AG20443 (cell line): ENCODE data around the gene GTF3C5.
"Not testable (repeated sequence)": the region's sequence is repeated elsewhere in the genome, so short reads cannot be mapped to it uniquely, and the experiment has no call there.

Experiments
- DNase-seq: peaks from one replicate; pipeline ENCODE4 v3.0.0; 2012; ENCODE audit warnings: low spot score, mixed read lengths

The GTF3C5 gene

GRCh38 chr9:132996526-132996925 is 34.3 kb upstream of the GTF3C5 start:
- DNase-seq: no peak

GRCh38 chr9:132997591-132997990 is 33.2 kb upstream of the GTF3C5 start:
- peak; percentile 65 for DNase-seq

DNA sequence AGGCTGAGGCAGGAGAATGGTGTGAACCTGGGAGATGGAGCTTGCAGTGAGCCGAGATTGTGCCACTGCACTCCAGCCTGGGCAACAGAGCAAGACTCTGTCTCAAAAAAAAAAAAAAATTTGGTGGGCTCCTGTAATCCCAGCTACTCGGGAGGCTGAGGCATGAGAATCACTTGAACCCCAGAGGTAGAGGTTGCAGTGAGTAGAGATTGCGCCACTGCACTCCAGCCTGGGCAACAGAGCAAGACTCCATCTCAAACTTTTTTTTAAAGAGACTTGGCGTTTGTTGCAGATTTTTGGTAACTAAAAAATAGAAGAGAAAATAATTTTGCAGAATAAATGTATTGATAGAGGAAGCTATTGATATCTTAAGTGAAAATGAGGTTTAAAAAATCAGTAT is 32.6 kb upstream of the GTF3C5 start:
- not testable (repeated sequence) for DNase-seq

DNA sequence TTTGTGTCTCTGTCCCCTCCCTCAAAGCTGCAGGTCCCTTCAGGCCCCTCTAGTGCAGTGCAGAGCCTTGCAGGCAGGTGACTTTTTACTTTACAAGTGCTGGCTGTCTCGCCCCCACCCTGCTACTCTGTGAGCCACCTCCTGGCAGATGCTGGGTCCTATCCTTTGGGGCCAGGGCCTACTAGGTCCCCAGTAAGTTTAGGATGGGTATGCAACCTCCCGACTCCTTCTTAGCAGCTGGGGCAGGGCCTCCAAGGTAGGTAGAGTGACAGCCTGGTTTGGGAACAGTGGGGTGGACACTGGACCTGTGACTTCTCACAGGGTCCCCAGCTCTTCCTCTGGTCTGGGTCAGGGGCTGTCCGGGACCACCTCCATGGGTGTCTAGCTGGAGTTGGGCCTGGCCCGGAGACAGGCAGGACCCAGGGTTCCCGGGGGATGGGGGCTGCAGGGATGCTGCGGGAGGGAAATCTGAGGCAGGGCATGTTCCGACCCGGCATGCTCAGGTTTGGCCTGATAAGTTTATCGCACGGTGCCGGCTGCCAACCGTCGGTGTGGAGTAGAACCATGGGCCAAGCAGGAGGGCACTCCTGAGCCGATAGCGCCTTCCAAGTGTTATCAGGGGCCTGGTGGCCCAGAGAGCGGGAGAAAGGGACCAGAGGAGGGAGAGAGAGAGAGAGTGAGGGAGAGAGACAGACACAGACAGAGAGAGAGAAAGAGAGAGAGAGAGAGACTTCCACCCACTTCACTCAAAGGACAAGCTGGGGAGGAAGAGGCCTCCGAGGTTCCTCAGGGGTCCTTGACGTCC is 31.8 kb upstream of the GTF3C5 start:
- DNase-seq: no peak

DNA sequence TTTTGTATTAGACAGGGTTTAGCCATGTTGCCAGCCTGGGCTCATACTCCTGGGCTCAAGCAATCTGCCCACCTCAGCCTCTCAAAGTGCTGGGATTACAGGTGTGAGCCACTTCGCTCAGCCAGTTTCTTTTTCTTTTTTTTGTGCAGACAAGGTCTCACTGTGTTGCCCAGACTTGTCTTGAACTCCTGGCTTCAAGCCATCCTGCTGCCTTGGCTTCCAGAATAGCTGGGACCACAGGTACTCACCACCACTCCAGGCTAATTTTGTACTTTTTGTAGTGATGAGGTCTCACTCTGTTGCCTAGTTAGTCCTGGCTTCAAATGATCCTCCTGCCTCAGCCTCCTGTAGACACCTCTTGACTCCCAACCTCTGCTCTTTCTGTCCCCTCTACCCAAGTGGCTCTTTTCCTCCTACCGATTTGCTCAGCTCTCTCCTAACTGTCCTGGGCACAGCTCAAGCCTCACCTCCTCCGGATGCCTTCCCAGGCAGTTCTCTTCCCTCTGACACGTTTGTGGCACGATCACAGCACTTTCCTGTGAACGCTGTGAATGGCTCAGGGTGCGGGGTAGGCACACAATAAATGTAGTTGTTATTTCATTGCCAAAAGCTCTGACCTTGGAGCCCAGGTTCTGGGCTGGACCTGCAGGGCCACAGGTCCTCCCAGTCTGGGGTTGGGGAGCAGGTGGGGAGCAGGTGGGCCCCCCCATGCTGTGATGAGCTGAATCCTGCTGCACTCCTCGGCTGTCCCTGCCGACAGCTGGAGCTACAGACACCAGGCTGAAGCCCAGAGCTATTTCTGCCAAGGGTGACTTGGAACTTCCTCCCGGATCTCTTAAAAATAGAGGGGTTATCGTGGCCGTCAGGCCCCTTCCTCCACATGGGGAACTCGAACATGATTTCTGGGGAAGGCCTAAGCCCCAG is 28.4 kb upstream of the GTF3C5 start:
- DNase-seq: peak; percentile 6

DNA sequence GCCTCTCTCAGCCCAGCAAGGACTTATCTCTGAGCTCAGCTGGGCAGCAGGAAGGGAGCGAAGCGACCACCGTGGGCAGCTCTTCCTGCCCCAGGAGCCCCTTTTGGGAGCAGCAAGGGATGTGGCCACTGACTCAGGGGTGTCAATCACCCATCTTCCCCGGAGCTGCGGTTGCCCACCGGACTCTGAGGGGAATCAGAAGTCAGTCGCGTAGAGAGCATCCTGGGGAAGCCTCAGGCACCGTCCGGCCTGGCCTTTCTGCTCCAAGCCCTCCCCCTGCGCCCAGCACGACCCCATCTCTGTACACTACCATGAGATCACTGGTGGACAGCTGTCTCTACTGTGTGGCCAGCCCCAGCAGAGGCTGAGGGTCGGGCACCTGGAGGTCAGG is 27.7 kb upstream of the GTF3C5 start:
- no peak for DNase-seq

DNA sequence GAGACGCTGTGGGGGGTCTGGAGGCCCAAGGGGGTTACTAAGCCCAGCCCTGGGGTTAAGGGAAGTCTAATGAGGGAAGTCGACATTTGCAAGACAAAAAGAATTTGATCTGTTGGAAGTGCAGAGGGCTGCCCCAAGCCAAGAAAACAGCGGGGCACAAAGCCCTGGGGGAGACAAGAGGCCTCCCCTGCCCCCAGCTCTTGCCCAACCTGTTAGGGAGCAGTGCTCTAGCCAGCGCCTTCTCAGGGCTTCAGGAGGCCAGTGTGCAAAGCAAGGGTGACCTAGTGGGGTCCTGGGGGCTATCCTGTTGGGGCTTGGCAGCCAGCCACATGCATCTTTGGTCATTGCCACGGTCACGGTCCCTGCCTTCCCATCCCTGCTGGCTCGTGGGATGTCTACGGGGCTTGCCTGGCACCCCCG is 27.1 kb upstream of the GTF3C5 start:
- DNase-seq: no peak

- no peak for DNase-seq
Measured at GRCh38 chr9:133004091-133004998, 26.5 kb upstream of the GTF3C5 start.

- DNase-seq: no peak
Measured at GRCh38 chr9:133004999-133005760, 25.6 kb upstream of the GTF3C5 start.

GRCh38 chr9:133005957-133006356 is 24.8 kb upstream of the GTF3C5 start:
- DNase-seq: no peak

DNA sequence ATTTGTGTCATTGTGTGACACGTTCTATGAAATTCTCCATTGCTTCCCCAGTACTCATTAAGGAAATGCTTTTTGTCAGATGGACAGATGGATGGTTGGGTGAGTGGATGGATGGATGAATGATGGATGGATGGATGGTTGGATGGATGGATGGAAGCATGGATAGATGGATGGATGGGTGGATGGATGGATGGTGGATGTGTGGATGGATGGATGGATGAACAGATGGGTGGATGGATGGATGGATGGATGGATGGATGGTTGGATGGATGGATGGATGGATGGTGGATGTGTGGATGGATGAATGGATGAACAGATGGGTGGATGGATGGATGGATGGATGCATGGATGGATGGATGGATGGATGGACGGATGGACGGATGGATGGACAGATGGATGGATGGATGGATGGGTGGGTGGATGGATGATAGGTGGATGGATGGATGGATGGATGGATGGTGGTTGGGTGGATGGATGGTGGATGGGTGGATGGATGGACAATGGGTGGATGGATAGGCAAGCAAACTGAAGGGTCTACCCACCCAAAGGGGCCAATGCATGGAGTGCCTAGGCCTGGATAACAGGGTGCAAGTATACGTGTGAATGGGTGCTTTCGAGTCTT is 24.0 kb upstream of the GTF3C5 start:
- no peak for DNase-seq

DNA sequence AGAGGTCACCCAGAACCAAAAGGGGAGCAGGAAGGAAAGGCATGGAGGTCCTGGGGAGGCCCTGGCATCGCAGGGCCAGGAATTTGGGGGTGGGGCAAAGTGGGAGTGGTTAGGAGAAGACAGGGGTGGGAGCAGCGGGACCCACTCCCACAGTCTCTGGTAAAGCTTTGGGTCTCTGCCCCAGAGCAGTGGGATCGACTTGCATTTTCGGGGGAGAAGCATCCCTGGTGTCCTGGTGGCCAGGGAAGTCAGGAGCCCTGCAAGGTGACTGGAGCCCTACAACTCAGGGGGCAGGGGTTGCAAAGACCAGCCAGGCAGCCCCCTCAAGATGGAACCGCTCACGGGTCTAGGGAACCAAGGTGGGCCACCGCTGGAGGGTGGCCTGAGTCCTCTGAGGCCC is 22.4 kb upstream of the GTF3C5 start:
- DNase-seq: no peak

DNA sequence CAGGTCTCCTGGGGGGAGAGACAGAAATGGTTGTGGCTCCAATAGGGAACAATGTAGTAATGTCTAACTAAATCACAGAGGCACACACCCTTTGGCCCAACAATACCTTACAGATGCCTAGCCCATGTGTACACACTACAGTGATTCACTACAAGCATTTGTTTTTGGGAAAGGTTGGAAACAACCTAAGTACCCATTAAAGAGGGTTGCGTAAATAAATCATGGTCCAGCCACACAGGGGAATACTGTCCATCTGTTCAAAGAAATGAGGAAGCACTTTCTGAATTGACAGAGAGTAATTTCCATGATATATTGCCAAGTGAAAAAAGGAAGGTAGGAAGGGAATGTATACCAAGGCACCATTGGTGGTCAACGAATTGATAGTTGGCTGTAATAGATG is 22.0 kb upstream of the GTF3C5 start:
- DNase-seq: no peak

GRCh38 chr9:133009906-133010582 is 20.8 kb upstream of the GTF3C5 start:
- DNase-seq: no peak

DNA sequence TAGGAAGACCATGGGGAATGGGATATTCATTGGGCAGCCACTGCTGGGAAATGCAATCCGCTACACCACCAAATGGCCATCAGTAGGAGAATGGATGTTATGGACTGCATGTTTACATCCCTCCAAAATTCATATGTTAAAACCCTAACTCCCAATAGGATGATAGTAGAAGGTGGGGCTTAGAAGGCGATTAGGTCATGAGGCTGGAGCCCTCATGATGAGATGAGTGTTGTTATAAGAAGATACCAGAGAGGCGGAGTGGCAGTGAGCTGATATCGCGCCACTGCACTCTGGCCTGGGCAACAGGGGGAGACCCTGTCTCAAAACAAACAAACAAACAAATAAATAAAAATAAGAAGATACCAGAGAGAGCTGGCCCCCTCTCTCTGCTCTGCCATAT is 16.1 kb upstream of the GTF3C5 start:
- no peak for DNase-seq

DNA sequence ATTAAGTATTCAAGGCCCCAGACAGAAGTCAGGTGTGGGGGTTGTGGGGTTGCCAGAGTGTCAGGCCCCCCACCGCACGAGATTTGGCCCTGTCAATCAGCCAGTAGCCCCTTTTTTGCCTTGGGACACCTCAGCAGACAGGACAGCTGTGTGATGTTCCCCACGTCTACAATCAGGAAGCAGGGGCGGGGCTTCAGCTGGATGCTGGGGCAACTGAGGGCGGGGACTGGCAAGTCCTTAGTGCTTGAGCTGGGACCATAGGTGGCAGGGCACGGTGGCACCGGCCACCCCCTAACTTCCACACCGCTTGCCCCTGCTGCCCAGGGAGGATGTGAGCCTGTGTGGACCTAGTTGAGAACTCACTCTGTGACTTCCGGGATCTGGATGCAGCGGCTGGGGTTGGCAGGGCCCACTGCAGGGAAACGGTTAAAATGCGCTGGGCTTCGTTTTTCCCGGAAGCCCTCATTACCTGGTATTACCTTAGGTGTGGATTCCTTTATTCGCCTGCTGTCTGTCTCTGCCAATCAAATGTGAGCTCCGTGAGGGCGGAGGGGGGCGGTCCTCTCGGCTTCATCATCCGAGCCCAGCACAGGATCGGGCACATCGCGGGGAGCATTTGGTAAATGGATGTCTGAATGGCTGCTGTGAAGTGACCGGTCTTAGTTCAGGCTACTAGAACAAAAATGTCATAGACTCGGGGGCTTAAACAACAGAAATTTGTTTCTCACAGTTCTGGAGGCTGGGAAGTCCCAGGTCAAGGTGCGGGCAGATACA is 7.5 kb upstream of the GTF3C5 start:
- no peak for DNase-seq

- no peak for DNase-seq
Measured at GRCh38 chr9:133026426-133026825, 4.4 kb upstream of the GTF3C5 start.

DNA sequence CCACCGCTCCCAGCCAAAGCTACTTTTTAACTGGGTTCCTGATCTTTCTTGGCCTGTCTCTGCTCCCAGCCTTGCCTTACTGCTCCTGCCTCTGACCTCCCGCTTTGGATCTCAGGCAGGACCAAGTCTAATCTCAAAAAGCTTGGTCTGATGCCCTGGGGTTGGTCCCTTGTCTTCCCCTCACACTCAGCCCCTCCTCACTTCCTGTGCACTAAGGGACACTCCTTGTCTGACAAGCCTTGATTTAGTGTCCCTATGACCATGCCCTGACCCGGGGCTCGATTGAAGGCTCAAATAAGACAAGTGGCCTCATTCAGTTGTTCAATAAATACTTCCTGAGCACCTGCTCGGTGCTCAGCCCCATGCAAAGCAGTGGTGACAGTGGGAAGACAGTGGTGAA is 3.7 kb upstream of the GTF3C5 start:
- DNase-seq: no peak

DNA sequence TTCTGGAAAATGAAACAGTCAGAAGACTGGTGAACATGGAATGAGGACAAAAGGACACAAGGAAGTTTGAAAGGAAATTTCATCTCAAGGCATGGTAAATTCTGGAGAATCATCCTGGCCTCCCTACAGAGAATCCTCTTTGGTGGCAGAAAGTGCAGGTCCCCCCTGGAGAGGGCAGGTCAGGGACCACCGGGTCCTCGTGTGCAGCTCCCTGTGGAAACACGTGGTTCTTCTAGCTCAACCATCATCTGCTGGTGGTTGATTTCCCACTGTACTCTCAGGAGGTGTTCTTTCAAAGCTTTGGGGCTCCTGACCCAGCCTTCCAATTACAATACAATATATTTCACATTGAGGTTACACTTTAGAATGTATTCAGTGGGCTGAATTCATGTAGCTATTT is 2.6 kb upstream of the GTF3C5 start:
- no peak for DNase-seq

GRCh38 chr9:133029994-133030316 is 842 bp upstream of the GTF3C5 start:
- no peak for DNase-seq
